Measurements from ENCODE around the gene MAD1L1. TPM values are rescaled to one million over a fixed set of nuclear protein-coding genes. Genes with fewer than 3 reads are reported as not detected.
"Not testable (repeated sequence)": the region's sequence is repeated elsewhere in the genome, so short reads cannot be mapped to it uniquely, and the experiment has no call there.

Gene MAD1L1
- total and polyA plus RNA-seq, 2 of the 13 experiments (the other 11 are each of a cell fraction or from before 2014, with no cell fraction given) = 17.4 to 64.7 TPM

- TF ChIP-seq ZHX2 (IDR thresholded peaks at IDR 0.05; ENCODE audit: low read depth) = no peak
- no peak for TF ChIP-seq ZHX2 (CRISPR knock-in tag; IDR thresholded peaks at IDR 0.05; ENCODE audit: borderline replicate concordance)
- TF ChIP-seq TFAP4 (IDR thresholded peaks at IDR 0.05; ENCODE audit: borderline replicate concordance, low read depth) = no peak
- TF ChIP-seq ZMYM2 (CRISPR knock-in tag; IDR thresholded peaks at IDR 0.05) = no peak
- no peak for TF ChIP-seq HNF1A (IDR thresholded peaks at IDR 0.05; ENCODE audit: low read depth)
- TF ChIP-seq HNF1A (CRISPR knock-in tag; IDR thresholded peaks at IDR 0.05; ENCODE audit: borderline replicate concordance) = no peak
These were observed 261.9 kb downstream of the MAD1L1 start (continued) for GRCh38 chr7:1970895-1971294.

- DNase-seq (ENCODE audit: low spot score); H3K27me3 ChIP-seq (ENCODE audit: control insufficient read depth in 1 of 2, insufficient read depth in 2 of 2, low read length in 2 of 2); H3K4me1 ChIP-seq (ENCODE audit: insufficient read depth, low read length); H2AFZ ChIP-seq (ENCODE audit: low read length); H3K9me3 ChIP-seq (ENCODE audit: low read length); H3K4me3 ChIP-seq (replicated peaks in 1 of 3; ENCODE audit: insufficient read depth in 1 of 3, low read depth in 2 of 3, low read length in 3 of 3); H3K27ac ChIP-seq (ENCODE audit: extremely low read length, insufficient read depth, low read length); intact Hi-C loops (cut with micrococcal nuclease; ENCODE audit: unreplicated experiment); H3K79me2 ChIP-seq (ENCODE audit: insufficient read depth, low read length); H4K20me1 ChIP-seq (ENCODE audit: insufficient read depth, low read length); H3K9ac ChIP-seq (ENCODE audit: insufficient read depth, low read depth, low read length); POLR2A ChIA-PET; in situ Hi-C loops (cut with HindIII; ENCODE audit: extremely low pct_ligation_motif_present, low pct_unique_long_range_greater_than_20kb); BruUV-seq (replicated peaks); H3K4me2 ChIP-seq (ENCODE audit: low read depth, low read length); ATAC-seq; FAIRE-seq; CTCF ChIA-PET (ENCODE audit: low intra/inter-chr PET ratio, low total read pairs): not testable (repeated sequence)
- H3K36me3 ChIP-seq (replicated peaks in 1 of 2; ENCODE audit: control insufficient read depth in 1 of 2, insufficient read depth in 2 of 2, low read length in 2 of 2) = peaks cover 3 to 18% of the 10 kb centered on the region in 2 experiments; a peak in 3 of 5 replicates
- WGBS (ENCODE audit: low lambda C conversion rate) = 97% methylated on average over 10 of the region's 10 CpGs
These were observed 262.5 kb downstream of the MAD1L1 start for GRCh38 chr7:1970285-1970660.

Data from HepG2 (cell line).